H9 (cell line): ENCODE measurements around the gene ANKRD53. TPM values are rescaled to one million over a fixed set of nuclear protein-coding genes. Genes with fewer than 3 reads are reported as not detected.

Experiments used
- DNase-seq: peaks from one replicate; pipeline ENCODE4 v3.0.0-alpha.2; 2017
- H2AFZ ChIP-seq: one replicate; pipeline ENCODE4 v1.6.1; 2013; ENCODE audit warnings: mild to moderate bottlenecking, low read length, control low read depth, moderate library complexity
- H2AK5ac ChIP-seq: 2 replicates; pipeline ENCODE4 v1.6.1; 2013; ENCODE audit warnings: low read length, control low read depth, mixed read lengths; ENCODE audit not compliant: insufficient read length
- H2BK120ac ChIP-seq: one replicate; pipeline ENCODE4 v1.6.1; 2013; ENCODE audit warnings: low read depth, mild to moderate bottlenecking, low read length, control low read depth, inconsistent platforms; ENCODE audit not compliant: poor library complexity, severe bottlenecking
- H2BK12ac ChIP-seq: 2 replicates; pipeline ENCODE4 v1.6.1; 2013; ENCODE audit warnings: low read length, control low read depth, mixed read lengths, low read depth; ENCODE audit not compliant: insufficient read length
- H2BK15ac ChIP-seq: 2 replicates; pipeline ENCODE4 v1.6.1; 2013; ENCODE audit warnings: low read depth, low read length, control low read depth
- H2BK20ac ChIP-seq: one replicate; pipeline ENCODE4 v1.6.1; 2013; ENCODE audit warnings: low read depth, mild to moderate bottlenecking, low read length, control low read depth, inconsistent platforms; ENCODE audit not compliant: poor library complexity, severe bottlenecking
- H2BK5ac ChIP-seq: 2 replicates; pipeline ENCODE4 v1.6.1; 2013; ENCODE audit warnings: low read length, control low read depth, mixed read lengths; ENCODE audit not compliant: insufficient read length
- H3K14ac ChIP-seq: 2 replicates; pipeline ENCODE4 v1.6.1; 2013; ENCODE audit warnings: low read length, control low read depth; ENCODE audit not compliant: insufficient read depth
- H3K18ac ChIP-seq: 2 replicates; pipeline ENCODE4 v1.6.1; 2013; ENCODE audit warnings: low read depth, mild to moderate bottlenecking, mixed read lengths, low read length, control low read depth; ENCODE audit not compliant: insufficient read length
- H3K23ac ChIP-seq: 2 replicates; pipeline ENCODE4 v1.6.1; 2013; ENCODE audit warnings: low read length, control low read depth, mixed read lengths, low read depth; ENCODE audit not compliant: insufficient read length
- H3K23me2 ChIP-seq: 2 replicates; pipeline ENCODE4 v1.6.1; 2013; ENCODE audit warnings: low read depth, mild to moderate bottlenecking, mixed read lengths, low read length, control low read depth; ENCODE audit not compliant: insufficient read length, poor library complexity, severe bottlenecking
- H3K27ac ChIP-seq: 2 replicates; pipeline ENCODE4 v1.5.1; 2013; ENCODE audit warnings: low read length, control low read depth, mixed read lengths, low read depth; ENCODE audit not compliant: insufficient read length
- H3K27me3 ChIP-seq: 2 replicates; pipeline ENCODE4 v1.6.1; 2013; ENCODE audit warnings: low read length, control low read depth, inconsistent platforms; ENCODE audit not compliant: insufficient read depth
- H3K4ac ChIP-seq: 2 replicates; pipeline ENCODE4 v1.6.1; 2013; ENCODE audit warnings: low read depth, mild to moderate bottlenecking, control low read depth, inconsistent platforms, low read length, moderate library complexity
- H3K4me1 ChIP-seq: 2 replicates; pipeline ENCODE4 v1.6.1; 2013; ENCODE audit warnings: low read length, control low read depth, inconsistent platforms; ENCODE audit not compliant: insufficient read depth
- H3K4me2 ChIP-seq: 2 replicates; pipeline ENCODE4 v1.6.1; 2013; ENCODE audit warnings: low read length, control low read depth, mixed read lengths; ENCODE audit not compliant: insufficient read length, insufficient read depth
- H3K56ac ChIP-seq: 2 replicates; pipeline ENCODE4 v1.6.1; 2013; ENCODE audit warnings: low read depth, mild to moderate bottlenecking, mixed read lengths, low read length, control low read depth; ENCODE audit not compliant: insufficient read length
- H3K79me1 ChIP-seq: 2 replicates; pipeline ENCODE4 v1.6.1; 2013; ENCODE audit warnings: low read depth, mild to moderate bottlenecking, moderate library complexity, low read length, control low read depth, inconsistent platforms; ENCODE audit not compliant: insufficient read depth, poor library complexity, severe bottlenecking
- H3K79me2 ChIP-seq: 2 replicates; pipeline ENCODE4 v1.6.1; 2013; ENCODE audit warnings: low read length, control low read depth, inconsistent platforms; ENCODE audit not compliant: insufficient read depth
- H3K9ac ChIP-seq: 2 replicates; pipeline ENCODE4 v1.6.1; 2013; ENCODE audit warnings: low read length, control low read depth, mixed read lengths; ENCODE audit not compliant: insufficient read length; ENCODE audit errors: extremely low read depth
- H3K9me3 ChIP-seq: one replicate; pipeline ENCODE4 v1.6.1; 2013; ENCODE audit warnings: low read depth, low read length, inconsistent platforms; ENCODE audit not compliant: control insufficient read depth
- H3T11ph ChIP-seq: one replicate; pipeline ENCODE4 v1.6.1; 2013; ENCODE audit warnings: mild to moderate bottlenecking, low read length, control low read depth, inconsistent platforms
- H4K20me1 ChIP-seq: one replicate; pipeline ENCODE4 v1.6.1; 2013; ENCODE audit not compliant: control insufficient read depth, insufficient read length, insufficient read depth
- H4K5ac ChIP-seq: 2 replicates; pipeline ENCODE4 v1.6.1; 2013; ENCODE audit warnings: low read depth, mild to moderate bottlenecking, mixed read lengths, low read length, control low read depth; ENCODE audit not compliant: insufficient read length
- H4K8ac ChIP-seq: replicated peaks from 2 replicates; pipeline ENCODE4 v1.6.1; 2013; ENCODE audit warnings: low read length, control low read depth, mixed read lengths, low read depth; ENCODE audit not compliant: insufficient read length
- H4K91ac ChIP-seq: 2 replicates; pipeline ENCODE4 v1.6.1; 2013; ENCODE audit warnings: low read depth, mild to moderate bottlenecking, moderate library complexity, mixed read lengths, low read length, control low read depth; ENCODE audit not compliant: insufficient read length
- H3K27ac Mint-ChIP-seq, 3 experiments: 2 replicates in 2 of 3; 3 replicates in 1 of 3; pipeline ENCODE4 v1.8.0; 2020 to 2021; ENCODE audit warnings: mixed read lengths in 3 of 3, mild to moderate bottlenecking in 1 of 3, moderate library complexity in 1 of 3
- H3K27me3 Mint-ChIP-seq: 2 replicates; pipeline ENCODE4 v1.8.0; 2021; ENCODE audit warnings: low read depth, mild to moderate bottlenecking, moderate library complexity, mixed read lengths
- H3K36me3 Mint-ChIP-seq, 3 experiments: 2 replicates in 2 of 3; 3 replicates in 1 of 3; pipeline ENCODE4 v1.8.0; 2020 to 2021; ENCODE audit warnings: low read depth in 3 of 3, mixed read lengths in 3 of 3; ENCODE audit not compliant: insufficient read depth in 1 of 3
- H3K4me1 Mint-ChIP-seq, 2 experiments: 2 replicates each; pipeline ENCODE4 v1.8.0; 2020; ENCODE audit warnings: mixed read lengths in 2 of 2
- H3K4me3 Mint-ChIP-seq, 2 experiments: 2 replicates in 1 of 2; 3 replicates in 1 of 2; pipeline ENCODE4 v1.8.0; 2020 to 2021; ENCODE audit warnings: mild to moderate bottlenecking in 2 of 2, mixed read lengths in 2 of 2, moderate library complexity in 1 of 2
- H3K9me3 Mint-ChIP-seq, 2 experiments: 2 replicates in 1 of 2; 3 replicates in 1 of 2; pipeline ENCODE4 v1.8.0; 2020; ENCODE audit warnings: mild to moderate bottlenecking in 2 of 2, mixed read lengths in 2 of 2, moderate library complexity in 1 of 2
- CTCF ChIP-seq: fragments of 200-600 bp; sonication (generic); conservative IDR thresholded peaks from 3 replicates; pipeline ENCODE4 v1.8.0; 2021; ENCODE audit warnings: antibody characterized with exemption, mild to moderate bottlenecking
- WGBS: extraction: QIAGEN DNeasy Blood & Tissue Kit; methylation state at CpG from one replicate; pipeline ENCODE4 v1.1.7; 2013; ENCODE audit warnings: missing lambda C conversion rate, low lambda C conversion rate, mixed read lengths; ENCODE audit not compliant: insufficient read length; ENCODE audit errors: extremely low coverage; 5-methylcytosine and 5-hydroxymethylcytosine counted together
- total RNA-seq: library from RNA; stranded (reverse); gene quantifications from 2 replicates; pipeline ENCODE4 v1.2.1, GENCODE V29; 2021

ANKRD53 gene
- total RNA-seq, 1 experiment from 2014 or later, result 0.28 TPM

GRCh38 chr2:70967189-70967588 is 11.2 kb upstream of the ANKRD53 start:
- no peak overlapping the region for H2BK120ac ChIP-seq
- no peak for TF ChIP-seq CTCF
- no peaks in the 10 kb centered on the region for H3K79me1 ChIP-seq
- no peak overlapping the region for H4K8ac ChIP-seq
- no peaks in the 10 kb centered on the region for H4K20me1 ChIP-seq
- no peak overlapping the region for H2BK12ac ChIP-seq
- H4K5ac ChIP-seq, result no peak overlapping the region
- H3K4me1 Mint-ChIP-seq, result peaks cover 3 to 5% of the 10 kb centered on the region in 2 experiments
- H3K27ac Mint-ChIP-seq, result no peak overlapping the region
- no peak overlapping the region for H3K27ac ChIP-seq
- no peaks in the 10 kb centered on the region for H3K4me1 ChIP-seq
- no peak overlapping the region for H3K18ac ChIP-seq
- H3K79me2 ChIP-seq, result no peaks in the 10 kb centered on the region
- H4K91ac ChIP-seq, result no peak overlapping the region
- H3K9ac ChIP-seq, result no peak overlapping the region
- no peak overlapping the region for H2BK15ac ChIP-seq
- H2AFZ ChIP-seq, result no peak overlapping the region
- no CpG with 5 or more reads among the region's 4 CpGs for WGBS
- H3K4me2 ChIP-seq, result no peak overlapping the region
- H2BK20ac ChIP-seq, result no peak overlapping the region
- H3T11ph ChIP-seq, result no peak overlapping the region
- H3K9me3 Mint-ChIP-seq, result no peaks in the 10 kb centered on the region; a peak in 2 of 5 replicates
- H3K23me2 ChIP-seq, result peaks cover 7% of the 10 kb centered on the region
- H3K56ac ChIP-seq, result no peak overlapping the region
- H3K36me3 Mint-ChIP-seq, result no peaks in the 10 kb centered on the region
- H3K27me3 Mint-ChIP-seq, result peaks cover 99% of the 10 kb centered on the region
- no peak overlapping the region for H3K4ac ChIP-seq
- no peak overlapping the region for H3K23ac ChIP-seq
- no peak overlapping the region for H3K4me3 Mint-ChIP-seq
- H3K9me3 ChIP-seq, result no peaks in the 10 kb centered on the region
- H3K14ac ChIP-seq, result no peak overlapping the region
- H2BK5ac ChIP-seq, result no peak overlapping the region
- peaks cover 15% of the 10 kb centered on the region; the same call in 1 of the 2 replicates for H3K27me3 ChIP-seq
- H2AK5ac ChIP-seq, result no peak overlapping the region
- no peak for DNase-seq
